Myocyte (in vitro differentiated cells): Measurements from ENCODE around the gene PNMT. TPM values are rescaled to one million over a fixed set of nuclear protein-coding genes. Genes with fewer than 3 reads are reported as not detected.
"Not testable (repeated sequence)": the region's sequence is repeated elsewhere in the genome, so short reads cannot be mapped to it uniquely, and the experiment has no call there.

Experiments used
- DNase-seq: peaks from one replicate; pipeline ENCODE4 v3.0.0-alpha.2; 2012; ENCODE audit warnings: low read depth
- total RNA-seq: library from RNA; depleted of rRNA; stranded (reverse); fragments of >200 nt; gene quantifications from 2 replicates; pipeline ENCODE4 v1.2.3, GENCODE V29; 2014

Gene PNMT
- total RNA-seq, 1 donor from 2014 or later = 0.96 TPM

DNA sequence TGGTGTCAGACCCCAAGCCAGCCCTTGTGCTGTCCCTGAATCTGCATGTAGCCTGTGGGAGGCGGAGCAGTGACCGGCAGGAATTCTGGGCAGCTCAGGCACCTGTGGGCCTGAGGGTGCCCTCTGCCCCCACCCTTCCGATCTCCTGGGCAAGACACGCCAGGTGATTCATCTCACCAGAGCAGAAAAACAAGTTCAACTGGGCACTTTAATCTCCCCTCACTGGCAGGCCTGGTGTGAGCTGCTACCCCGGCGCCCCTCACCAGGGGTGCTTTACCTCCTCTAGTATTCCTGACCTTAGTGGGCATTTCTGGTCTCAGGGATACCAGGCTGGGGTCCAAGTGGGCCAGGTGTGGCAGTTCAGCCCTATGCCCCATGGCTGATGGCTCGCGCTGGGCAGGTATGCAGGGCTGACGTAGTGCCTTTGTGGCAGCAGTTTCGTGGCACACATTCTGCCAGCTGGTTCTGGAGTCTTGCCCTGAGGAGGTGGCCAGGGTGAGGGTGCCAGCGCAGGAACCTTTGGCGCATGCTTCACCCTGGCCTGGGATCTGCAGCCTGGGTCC lies 37.6 kb downstream of the PNMT start:
- peak; percentile 54 for DNase-seq

DNA sequence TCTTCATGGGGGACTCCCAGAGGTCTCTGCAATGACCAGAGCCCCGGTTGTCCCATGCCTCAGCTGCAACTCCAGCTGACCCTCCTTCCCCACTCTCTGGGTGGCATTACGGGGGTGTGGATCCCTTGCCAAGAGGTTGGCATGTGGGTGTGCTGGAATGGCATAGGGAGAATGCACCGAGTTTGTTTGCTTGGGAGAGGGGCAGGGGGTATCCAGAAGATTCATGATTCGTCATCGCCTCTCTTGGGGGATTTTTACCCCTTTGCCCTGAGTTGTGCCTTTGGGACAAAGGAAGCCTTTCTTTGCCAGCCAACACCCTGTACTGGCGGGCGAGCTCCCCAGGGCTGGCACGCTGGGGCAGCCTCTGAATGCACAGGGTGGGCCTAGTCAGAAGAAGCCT lies 38.1 kb downstream of the PNMT start:
- DNase-seq = no peak

DNA sequence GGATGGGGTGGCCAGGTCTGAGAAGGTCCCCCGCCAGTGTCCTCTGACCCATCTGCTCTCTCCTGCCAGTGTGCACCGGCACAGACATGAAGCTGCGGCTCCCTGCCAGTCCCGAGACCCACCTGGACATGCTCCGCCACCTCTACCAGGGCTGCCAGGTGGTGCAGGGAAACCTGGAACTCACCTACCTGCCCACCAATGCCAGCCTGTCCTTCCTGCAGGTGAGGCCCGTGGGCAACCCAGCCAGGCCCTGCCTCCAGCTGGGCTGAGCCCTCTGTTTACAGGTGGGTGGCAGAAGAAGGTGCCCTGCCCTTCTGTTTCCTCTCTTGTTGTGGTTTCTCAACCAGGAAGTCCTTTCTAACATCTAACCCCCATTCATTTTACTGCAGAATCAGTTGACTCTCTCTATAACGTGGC lies 38.7 kb downstream of the PNMT start:
- DNase-seq = no peak

DNA sequence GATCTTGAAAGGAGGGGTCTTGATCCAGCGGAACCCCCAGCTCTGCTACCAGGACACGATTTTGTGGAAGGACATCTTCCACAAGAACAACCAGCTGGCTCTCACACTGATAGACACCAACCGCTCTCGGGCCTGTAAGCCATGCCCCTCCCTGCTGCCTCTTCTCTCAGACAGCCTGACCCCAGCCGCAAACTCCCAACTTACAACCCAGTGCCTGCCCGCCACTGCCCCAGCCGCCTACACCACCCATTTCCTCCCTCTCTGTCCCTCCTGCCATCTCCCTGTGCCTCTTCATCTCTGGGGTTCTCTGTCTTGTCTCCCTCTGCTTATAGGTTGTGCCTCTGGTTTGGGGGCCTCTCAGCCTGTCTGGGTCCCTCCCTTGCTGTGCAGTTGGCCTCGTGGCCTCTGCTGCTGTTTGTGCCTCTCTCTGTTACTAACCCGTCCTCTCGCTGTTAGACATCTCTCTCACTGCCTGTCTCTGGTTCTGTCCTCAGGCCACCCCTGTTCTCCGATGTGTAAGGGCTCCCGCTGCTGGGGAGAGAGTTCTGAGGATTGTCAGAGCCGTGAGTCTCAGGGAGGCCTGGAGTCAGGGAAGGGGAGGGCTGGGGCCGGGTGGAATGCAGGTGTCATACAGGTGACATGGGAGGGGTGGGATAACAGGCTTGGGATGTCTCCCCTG lies 41.2 kb downstream of the PNMT start:
- DNase-seq = no peak

DNA sequence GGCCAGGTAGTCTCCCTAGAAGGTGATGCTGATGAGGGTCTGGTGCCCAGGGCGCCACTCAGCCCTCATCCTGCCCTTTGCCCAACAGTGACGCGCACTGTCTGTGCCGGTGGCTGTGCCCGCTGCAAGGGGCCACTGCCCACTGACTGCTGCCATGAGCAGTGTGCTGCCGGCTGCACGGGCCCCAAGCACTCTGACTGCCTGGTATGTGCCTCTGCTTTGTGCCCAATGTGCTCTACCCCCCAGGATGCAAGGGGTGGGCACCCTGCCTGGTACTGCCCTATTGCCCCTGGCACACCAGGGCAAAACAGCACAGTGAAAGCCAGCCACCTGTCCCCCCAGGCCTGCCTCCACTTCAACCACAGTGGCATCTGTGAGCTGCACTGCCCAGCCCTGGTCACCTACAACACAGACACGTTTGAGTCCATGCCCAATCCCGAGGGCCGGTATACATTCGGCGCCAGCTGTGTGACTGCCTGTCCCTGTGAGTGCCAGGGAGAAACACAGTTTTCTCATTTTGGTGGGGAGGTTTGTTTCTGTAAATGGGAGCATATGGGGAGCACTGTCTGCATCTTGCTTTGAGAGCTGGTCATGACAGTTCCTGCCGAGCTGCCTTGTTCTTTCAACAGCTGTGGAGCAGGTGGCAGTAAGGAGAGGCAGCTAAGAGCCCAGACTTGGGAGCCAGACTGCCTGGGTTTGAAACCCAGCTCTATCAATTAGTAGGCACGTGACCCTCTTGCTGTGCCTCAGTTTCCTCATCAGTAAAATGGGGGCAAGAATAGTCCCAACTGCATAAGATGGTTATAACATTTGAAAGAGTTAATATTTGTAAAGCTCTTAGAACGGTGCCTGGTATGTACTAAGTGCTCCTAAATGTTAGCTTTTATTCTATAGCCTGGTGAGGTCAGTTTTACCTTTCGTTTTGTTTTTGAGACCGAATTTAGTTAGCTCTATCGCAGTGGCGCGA lies 42.0 kb downstream of the PNMT start:
- DNase-seq = peak; percentile 71

DNA sequence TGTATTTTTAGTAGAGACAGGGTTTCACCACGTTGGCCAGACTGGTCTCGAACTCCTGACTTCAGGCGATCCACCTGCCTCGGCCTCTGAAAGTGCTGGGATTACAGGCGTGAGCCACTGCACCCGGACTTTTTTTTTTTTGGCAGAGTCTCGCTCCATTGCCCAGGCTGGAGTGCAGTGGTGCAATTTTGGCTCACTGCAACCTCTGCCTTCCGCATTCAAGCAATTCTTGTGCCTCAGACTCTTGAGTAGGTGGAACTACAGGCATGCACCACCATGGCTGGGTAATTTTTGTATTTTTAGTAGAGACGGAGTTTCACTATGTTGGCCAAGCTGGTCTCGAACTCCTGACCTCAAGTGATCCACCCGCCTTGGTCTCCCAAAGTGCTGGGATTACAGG lies 42.8 kb downstream of the PNMT start:
- DNase-seq = not testable (repeated sequence)

DNA sequence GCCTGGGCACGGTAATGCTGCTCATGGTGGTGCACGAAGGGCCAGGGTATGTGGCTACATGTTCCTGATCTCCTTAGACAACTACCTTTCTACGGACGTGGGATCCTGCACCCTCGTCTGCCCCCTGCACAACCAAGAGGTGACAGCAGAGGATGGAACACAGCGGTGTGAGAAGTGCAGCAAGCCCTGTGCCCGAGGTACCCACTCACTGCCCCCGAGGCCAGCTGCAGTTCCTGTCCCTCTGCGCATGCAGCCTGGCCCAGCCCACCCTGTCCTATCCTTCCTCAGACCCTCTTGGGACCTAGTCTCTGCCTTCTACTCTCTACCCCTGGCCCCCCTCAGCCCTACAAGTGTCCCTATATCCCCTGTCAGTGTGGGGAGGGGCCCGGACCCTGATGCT lies 43.6 kb downstream of the PNMT start:
- DNase-seq = no peak

DNA sequence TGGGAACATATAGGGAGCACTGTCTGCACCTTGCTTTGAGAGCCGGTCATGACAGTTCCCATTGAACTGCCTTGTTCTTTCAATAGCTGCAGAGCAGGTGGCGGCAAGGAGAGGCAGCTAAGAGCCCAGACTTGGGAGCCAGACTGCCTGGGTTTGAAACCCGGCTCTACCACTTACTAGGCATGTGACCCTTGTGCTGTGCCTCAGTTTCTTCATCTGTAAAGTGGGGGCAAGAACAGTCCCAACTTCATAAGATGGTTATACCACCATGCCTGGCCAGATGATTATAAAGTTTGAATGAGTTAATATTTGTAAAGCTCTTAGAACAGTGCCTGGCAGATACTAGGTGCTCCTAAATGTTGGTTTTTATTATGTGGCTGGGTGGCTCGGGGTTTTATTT lies 46.0 kb downstream of the PNMT start:
- DNase-seq = no peak

DNA sequence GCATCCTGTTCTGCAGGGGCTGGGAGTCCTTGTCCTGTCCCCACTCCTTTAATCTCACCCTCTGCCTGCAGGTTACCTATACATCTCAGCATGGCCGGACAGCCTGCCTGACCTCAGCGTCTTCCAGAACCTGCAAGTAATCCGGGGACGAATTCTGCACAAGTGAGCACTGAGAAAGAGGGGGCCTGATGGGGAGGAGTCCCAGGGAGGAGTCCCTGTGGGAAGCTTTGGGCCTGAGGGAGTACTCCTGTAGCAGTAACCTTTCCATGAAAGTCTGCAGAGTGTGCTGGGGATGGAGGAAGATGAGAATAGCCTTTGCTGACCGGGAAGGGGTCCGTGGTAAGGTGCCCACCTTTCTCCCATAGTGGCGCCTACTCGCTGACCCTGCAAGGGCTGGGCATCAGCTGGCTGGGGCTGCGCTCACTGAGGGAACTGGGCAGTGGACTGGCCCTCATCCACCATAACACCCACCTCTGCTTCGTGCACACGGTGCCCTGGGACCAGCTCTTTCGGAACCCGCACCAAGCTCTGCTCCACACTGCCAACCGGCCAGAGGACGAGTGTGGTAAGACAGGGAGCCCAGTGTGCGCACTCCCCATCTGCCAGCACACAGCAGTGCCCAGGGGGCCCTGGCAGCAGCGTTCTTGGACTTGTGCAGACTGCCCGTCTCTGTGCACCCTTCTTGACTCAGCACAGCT lies 47.3 kb downstream of the PNMT start:
- no peak for DNase-seq

DNA sequence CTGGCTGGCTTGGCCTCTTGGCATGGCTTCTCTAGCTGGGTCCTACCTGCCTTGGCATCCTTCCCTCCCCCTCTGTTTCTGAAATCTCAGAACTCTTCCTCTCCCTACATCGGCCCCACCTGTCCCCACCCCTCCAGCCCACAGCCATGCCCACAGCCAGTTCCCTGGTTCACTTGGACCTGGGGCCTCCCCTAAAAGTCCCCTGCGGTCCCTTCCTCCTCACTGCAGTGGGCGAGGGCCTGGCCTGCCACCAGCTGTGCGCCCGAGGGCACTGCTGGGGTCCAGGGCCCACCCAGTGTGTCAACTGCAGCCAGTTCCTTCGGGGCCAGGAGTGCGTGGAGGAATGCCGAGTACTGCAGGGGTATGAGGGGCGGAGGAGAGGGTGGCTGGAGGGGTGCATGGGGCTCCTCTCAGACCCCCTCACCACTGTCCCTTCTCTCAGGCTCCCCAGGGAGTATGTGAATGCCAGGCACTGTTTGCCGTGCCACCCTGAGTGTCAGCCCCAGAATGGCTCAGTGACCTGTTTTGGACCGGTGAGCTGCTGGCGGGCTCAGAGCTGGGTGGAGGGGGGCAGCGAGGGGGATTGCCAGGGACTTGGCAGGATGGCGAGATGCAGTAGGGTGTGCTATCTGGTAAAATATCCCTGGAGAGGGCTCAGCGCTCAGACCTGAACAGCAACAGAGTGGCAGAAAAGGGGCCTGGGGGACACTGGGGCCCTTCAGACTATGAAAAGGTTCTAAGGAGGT lies 48.0 kb downstream of the PNMT start:
- no peak for DNase-seq

DNA sequence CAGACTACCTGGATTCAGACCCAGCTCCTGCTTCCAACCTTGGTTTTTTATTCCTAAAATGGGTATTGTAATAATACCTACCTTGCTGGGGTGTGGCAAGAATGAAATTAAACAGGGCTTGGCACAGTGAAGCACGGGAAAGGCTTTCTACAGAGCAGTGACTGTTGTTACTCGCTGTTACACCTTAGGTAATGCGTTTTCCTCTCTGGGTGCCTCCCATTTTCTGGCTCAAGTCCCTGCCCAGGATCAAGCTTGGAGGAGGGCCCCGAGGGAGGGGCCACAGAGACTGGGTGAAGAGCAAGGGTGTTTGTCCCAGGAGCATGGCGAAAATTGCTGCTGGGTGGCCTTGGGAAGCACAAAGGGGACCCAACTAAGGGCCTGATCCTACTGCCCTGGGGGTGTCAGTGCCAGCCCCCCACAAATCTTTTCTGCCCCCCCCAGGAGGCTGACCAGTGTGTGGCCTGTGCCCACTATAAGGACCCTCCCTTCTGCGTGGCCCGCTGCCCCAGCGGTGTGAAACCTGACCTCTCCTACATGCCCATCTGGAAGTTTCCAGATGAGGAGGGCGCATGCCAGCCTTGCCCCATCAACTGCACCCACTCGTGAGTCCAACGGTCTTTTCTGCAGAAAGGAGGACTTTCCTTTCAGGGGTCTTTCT lies 48.8 kb downstream of the PNMT start:
- no peak for DNase-seq

DNA sequence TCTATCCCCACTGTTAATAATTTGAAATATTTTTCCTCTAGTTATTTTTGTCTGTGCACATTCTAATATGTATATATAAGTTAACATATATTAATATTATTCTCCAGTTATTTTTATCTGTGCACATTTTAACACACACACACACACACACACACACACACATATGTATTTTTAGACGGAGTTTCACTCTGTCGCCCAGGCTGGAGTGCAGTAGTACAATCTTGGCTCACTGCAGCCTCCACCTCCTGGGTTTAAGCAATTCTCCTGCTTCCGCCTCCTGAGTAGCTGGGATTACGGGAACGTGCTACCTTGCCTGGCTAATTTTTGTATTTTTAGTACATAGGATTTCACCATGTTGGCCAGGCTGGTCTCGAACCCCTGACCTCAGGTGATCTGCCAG lies 49.4 kb downstream of the PNMT start:
- DNase-seq = no peak

DNA sequence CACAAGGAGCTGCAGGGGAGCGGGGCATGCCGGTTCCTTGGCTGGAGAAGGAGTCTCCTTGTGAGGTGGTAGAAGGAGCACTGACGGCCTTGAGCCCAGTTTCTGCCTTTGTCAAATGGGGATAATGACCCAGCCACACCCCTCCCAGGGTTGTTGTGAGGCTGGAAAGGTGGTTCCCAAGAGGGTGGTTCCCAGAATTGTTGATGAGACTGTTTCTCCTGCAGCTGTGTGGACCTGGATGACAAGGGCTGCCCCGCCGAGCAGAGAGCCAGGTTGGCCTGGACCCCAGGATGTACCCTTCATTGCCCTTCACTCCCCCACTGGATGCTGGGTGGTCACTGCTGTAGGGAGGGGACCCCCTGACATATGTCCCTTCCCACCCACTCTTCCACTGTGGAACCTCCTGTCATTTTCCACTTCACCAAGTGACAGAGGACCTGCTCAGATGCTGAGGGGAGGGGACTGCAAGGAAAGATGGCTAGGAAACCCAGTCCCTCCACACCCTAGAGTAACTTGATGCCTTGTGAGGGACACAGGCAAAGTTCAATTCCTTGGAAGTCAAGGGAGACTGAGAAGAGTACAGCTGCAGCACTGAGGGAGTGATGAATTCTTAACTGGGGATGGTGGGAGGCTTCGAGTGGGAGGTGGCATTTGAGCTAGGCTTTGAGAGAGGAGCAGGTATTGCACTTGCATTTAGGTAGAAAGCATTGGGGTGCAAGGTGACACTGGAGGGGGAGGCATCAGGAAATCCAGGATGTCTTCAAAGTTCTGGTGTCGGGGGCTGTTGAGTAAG lies 51.5 kb downstream of the PNMT start:
- DNase-seq = no peak

Other genes with a start within 250 kb of the PNMT start
- gene MED1, start 217.2 kb upstream of the PNMT start, total RNA-seq = 20.8 and 22.2 TPM in 2 replicates
- 28.6 and 29.9 TPM in 2 replicates for gene CDK12, start 207.0 kb upstream of the PNMT start, total RNA-seq
- gene NEUROD2, start 60.5 kb upstream of the PNMT start, total RNA-seq = 0.05 TPM in 1 of 2 replicates, not detected in the other
- not detected in 2 replicates for gene PPP1R1B, start 41.5 kb upstream of the PNMT start, total RNA-seq
- 34.9 and 36.9 TPM in 2 replicates for gene STARD3, start 31.3 kb upstream of the PNMT start, total RNA-seq
- gene TCAP, start 3.1 kb upstream of the PNMT start, total RNA-seq = 10.1 and 23.1 TPM in 2 replicates
- 17.1 TPM in 2 replicates for gene PGAP3, start 19.6 kb downstream of the PNMT start, total RNA-seq
- 87.4 and 119 TPM in 2 replicates for gene ERBB2, start 31.6 kb downstream of the PNMT start, total RNA-seq
- 47.9 and 55.2 TPM in 2 replicates for gene MIEN1, start 62.1 kb downstream of the PNMT start, total RNA-seq
- gene GRB7, start 69.5 kb downstream of the PNMT start, total RNA-seq = not detected in 2 replicates
- gene IKZF3, start 195.9 kb downstream of the PNMT start, total RNA-seq = not detected in 2 replicates
- not detected in 2 replicates for gene ZPBP2, start 199.7 kb downstream of the PNMT start, total RNA-seq